ENCODE data around the gene ZMIZ1.

DNA sequence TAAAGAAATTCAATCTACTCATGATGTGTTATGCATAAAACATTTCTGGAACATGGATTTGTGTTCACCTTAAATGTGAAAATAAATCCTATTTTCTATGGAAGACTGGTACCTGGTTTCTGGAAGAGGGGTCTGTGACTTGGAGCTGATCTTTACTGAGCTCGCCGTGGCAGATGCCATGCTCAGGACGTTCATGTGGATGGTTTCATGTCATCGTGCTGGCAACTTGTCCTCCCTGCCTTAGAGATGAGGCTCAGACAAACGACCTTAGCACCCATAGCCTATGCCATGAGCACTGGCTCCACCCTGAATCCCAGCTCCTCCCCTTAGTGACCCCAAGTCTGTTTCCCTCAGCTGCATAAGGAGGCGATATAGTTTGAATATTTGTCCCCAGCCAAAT, 285.8 kb downstream of the ZMIZ1 start:
- TF ChIP-seq, protein P1, sequence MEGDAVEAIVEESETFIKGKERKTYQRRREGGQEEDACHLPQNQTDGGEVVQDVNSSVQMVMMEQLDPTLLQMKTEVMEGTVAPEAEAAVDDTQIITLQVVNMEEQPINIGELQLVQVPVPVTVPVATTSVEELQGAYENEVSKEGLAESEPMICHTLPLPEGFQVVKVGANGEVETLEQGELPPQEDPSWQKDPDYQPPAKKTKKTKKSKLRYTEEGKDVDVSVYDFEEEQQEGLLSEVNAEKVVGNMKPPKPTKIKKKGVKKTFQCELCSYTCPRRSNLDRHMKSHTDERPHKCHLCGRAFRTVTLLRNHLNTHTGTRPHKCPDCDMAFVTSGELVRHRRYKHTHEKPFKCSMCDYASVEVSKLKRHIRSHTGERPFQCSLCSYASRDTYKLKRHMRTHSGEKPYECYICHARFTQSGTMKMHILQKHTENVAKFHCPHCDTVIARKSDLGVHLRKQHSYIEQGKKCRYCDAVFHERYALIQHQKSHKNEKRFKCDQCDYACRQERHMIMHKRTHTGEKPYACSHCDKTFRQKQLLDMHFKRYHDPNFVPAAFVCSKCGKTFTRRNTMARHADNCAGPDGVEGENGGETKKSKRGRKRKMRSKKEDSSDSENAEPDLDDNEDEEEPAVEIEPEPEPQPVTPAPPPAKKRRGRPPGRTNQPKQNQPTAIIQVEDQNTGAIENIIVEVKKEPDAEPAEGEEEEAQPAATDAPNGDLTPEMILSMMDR (IDR thresholded peaks at IDR 0.05): no peak
- TF ChIP-seq POLR2A (IDR thresholded peaks at IDR 0.05): no peak

All from body of pancreas (tissue), 4 donors.